ENCODE measurements around the gene DEDD2. TPM values are rescaled to one million over a fixed set of nuclear protein-coding genes. Genes with fewer than 3 reads are reported as not detected.

The DEDD2 gene
- total and polyA plus RNA-seq, 10 of the 15 experiments (the other 5 are each of a cell fraction or from before 2014, with no cell fraction given): 2.5 to 24.7 (median 17.6) TPM

DNA sequence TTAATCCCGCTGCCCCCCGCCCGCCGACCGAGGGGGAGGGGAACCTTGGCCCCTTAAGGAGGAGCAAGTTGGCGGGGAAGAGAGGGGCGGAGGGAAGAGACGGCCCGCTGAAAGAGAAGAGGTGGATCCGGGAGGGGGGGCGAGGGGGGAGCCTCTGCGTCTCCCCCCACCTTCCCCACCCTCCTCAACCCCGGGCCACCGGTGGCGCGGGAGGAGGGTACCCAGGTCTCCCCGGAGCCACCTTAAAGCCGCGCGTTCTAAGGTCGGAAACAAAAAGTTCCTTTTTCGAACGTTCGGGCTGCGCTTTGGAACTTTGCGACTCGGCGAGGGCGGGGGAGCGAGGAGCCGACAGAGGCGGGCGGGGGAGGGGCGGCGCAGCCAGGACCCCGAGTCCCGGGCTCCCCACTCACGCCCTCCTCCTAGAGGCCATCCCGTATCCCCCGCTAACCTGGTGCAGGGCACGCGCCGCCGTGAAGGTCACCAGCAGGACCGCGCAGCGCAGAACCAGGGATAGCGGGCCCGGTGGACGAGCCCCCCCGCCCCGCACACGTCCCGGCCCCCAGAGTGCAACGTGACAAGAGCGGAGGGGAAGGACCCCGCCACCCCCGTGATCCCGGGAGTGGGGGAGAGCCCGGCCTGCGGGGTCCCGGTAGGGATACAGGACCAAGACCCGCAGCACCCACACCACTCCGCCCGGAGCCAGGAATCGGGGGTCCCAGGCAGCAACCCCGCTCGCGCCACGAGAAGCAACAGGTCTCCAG lies 36.8 kb upstream of the DEDD2 start (continued):
- TF ChIP-seq EED (IDR thresholded peaks at IDR 0.05; ENCODE audit: low read depth): no peak
- TF ChIP-seq FOXK2 (IDR thresholded peaks at IDR 0.05): no peak
- no peak for TF ChIP-seq NFYA (IDR thresholded peaks at IDR 0.05; ENCODE audit: borderline replicate concordance, low read depth, low read length)
- TF ChIP-seq SP1 (IDR thresholded peaks at IDR 0.05; ENCODE audit: low read depth, low read length): peak; percentile 10
- TF ChIP-seq, protein P1, sequence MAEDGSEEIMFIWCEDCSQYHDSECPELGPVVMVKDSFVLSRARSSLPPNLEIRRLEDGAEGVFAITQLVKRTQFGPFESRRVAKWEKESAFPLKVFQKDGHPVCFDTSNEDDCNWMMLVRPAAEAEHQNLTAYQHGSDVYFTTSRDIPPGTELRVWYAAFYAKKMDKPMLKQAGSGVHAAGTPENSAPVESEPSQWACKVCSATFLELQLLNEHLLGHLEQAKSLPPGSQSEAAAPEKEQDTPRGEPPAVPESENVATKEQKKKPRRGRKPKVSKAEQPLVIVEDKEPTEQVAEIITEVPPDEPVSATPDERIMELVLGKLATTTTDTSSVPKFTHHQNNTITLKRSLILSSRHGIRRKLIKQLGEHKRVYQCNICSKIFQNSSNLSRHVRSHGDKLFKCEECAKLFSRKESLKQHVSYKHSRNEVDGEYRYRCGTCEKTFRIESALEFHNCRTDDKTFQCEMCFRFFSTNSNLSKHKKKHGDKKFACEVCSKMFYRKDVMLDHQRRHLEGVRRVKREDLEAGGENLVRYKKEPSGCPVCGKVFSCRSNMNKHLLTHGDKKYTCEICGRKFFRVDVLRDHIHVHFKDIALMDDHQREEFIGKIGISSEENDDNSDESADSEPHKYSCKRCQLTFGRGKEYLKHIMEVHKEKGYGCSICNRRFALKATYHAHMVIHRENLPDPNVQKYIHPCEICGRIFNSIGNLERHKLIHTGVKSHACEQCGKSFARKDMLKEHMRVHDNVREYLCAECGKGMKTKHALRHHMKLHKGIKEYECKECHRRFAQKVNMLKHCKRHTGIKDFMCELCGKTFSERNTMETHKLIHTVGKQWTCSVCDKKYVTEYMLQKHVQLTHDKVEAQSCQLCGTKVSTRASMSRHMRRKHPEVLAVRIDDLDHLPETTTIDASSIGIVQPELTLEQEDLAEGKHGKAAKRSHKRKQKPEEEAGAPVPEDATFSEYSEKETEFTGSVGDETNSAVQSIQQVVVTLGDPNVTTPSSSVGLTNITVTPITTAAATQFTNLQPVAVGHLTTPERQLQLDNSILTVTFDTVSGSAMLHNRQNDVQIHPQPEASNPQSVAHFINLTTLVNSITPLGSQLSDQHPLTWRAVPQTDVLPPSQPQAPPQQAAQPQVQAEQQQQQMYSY (CRISPR knock-in tag; IDR thresholded peaks at IDR 0.05): no peak
- TF ChIP-seq MXI1 (IDR thresholded peaks at IDR 0.05; ENCODE audit: low read depth, low read length): no peak
- TF ChIP-seq MLLT1 (IDR thresholded peaks at IDR 0.05): 0 out of 2 replicates have a peak, but pooled peaks have one; percentile 28
- no peak for TF ChIP-seq SREBF2 (IDR thresholded peaks at IDR 0.05; ENCODE audit: low read length)
- TF ChIP-seq EP300 (IDR thresholded peaks at IDR 0.05; ENCODE audit: borderline replicate concordance in 1 of 2, control insufficient read depth in 1 of 2, low read depth in 2 of 2, low read length in 2 of 2): 0 out of 4 replicates have a peak, but pooled peaks of 1 of the 2 experiments have one; percentile 18
- no peak for TF ChIP-seq SUZ12 (IDR thresholded peaks at IDR 0.05; ENCODE audit: unreplicated experiment)
- TF ChIP-seq ATF7 (IDR thresholded peaks at IDR 0.05; ENCODE audit: low read depth): no peak
- no peak for TF ChIP-seq ZNF274 (IDR thresholded peaks at IDR 0.05; ENCODE audit: insufficient read depth, insufficient read length)
- peak; percentile 98 for TF ChIP-seq RELB (IDR thresholded peaks at IDR 0.05; ENCODE audit: low read depth)
- no peak for TF ChIP-seq ZNF687 (IDR thresholded peaks at IDR 0.05)
- TF ChIP-seq TARDBP (IDR thresholded peaks at IDR 0.05; ENCODE audit: borderline replicate concordance): no peak
- TF ChIP-seq, protein P2, sequence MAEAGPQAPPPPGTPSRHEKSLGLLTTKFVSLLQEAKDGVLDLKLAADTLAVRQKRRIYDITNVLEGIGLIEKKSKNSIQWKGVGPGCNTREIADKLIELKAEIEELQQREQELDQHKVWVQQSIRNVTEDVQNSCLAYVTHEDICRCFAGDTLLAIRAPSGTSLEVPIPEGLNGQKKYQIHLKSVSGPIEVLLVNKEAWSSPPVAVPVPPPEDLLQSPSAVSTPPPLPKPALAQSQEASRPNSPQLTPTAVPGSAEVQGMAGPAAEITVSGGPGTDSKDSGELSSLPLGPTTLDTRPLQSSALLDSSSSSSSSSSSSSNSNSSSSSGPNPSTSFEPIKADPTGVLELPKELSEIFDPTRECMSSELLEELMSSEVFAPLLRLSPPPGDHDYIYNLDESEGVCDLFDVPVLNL (IDR thresholded peaks at IDR 0.05; ENCODE audit: low read depth, low read length): no peak
- TF ChIP-seq MTA2 (IDR thresholded peaks at IDR 0.05; ENCODE audit: low read depth): 0 out of 2 replicates have a peak, but pooled peaks have one; percentile 8

Measured in GM12878 (cell line).